K562 (cell line): Measurements from ENCODE around the gene MRPL28. TPM values are rescaled to one million over a fixed set of nuclear protein-coding genes. Genes with fewer than 3 reads are reported as not detected.

Experiments used
- BHLHE40 ChIP-seq: IDR thresholded peaks from 2 replicates; pipeline ENCODE4 v1.6.1; 2011; ENCODE audit warnings: low read length, improper control_type of control experiment
- CHCHD3 ChIP-seq: fragments of 250-450 bp; sonication (Bioruptor Pico); IDR thresholded peaks from 2 replicates; pipeline ENCODE4 v2.1.2; 2022; ENCODE audit warnings: mild to moderate bottlenecking
- CSDE1 ChIP-seq, 2 experiments: fragments of 450-650 bp; IDR thresholded peaks; 2 replicates each; pipeline ENCODE4 v1.6.1; 2016; ENCODE audit warnings: mild to moderate bottlenecking in 1 of 2
- FOS ChIP-seq: IDR thresholded peaks from 3 replicates; pipeline ENCODE4 v1.6.1; 2011; ENCODE audit not compliant: insufficient read length; ENCODE audit errors: extremely low read depth
- FOXJ3 ChIP-seq: sonication (generic); formaldehyde crosslinking; IDR thresholded peaks from 2 replicates; pipeline ENCODE4 v1.4.0; 2020; ENCODE audit warnings: mild to moderate bottlenecking, missing genetic modification reagents
- HLTF ChIP-seq: fragments of 450-650 bp; IDR thresholded peaks from 2 replicates; pipeline ENCODE4 v1.6.1; 2016
- NFYB ChIP-seq: IDR thresholded peaks from 2 replicates; pipeline ENCODE4 v1.6.1; 2011; ENCODE audit warnings: mild to moderate bottlenecking, moderate library complexity; ENCODE audit not compliant: insufficient read length; ENCODE audit errors: extremely low read depth
- SP2 ChIP-seq: IDR thresholded peaks from 2 replicates; pipeline ENCODE4 v1.6.1; 2011; ENCODE audit warnings: mild to moderate bottlenecking, low read depth, low read length, moderate library complexity; ENCODE audit not compliant: poor library complexity, severe bottlenecking; ENCODE audit errors: extremely low read depth
- THRAP3 ChIP-seq: fragments of 450-650 bp; IDR thresholded peaks from 2 replicates; pipeline ENCODE4 v1.6.1; 2016; ENCODE audit warnings: mild to moderate bottlenecking, inconsistent platforms, borderline replicate concordance
- U2AF1 ChIP-seq: fragments of 200-400 bp; formaldehyde crosslinking; optimal IDR thresholded peaks from 2 replicates; pipeline ENCODE3; 2017; ENCODE audit warnings: mild to moderate bottlenecking, low read depth, low read length, moderate library complexity
- ZKSCAN8 ChIP-seq: fragments of 200-800 bp; sonication (Bioruptor generic); IDR thresholded peaks from 2 replicates; pipeline ENCODE4 v1.6.1; 2016; ENCODE audit warnings: missing genetic modification characterization, missing compliant biosample characterization
- ZNF239 ChIP-seq: fragments of 250-450 bp; sonication (Bioruptor Pico); IDR thresholded peaks from 2 replicates; pipeline ENCODE4 v1.4.0; 2020; ENCODE audit warnings: mild to moderate bottlenecking
- ZNF324 ChIP-seq: fragments of 250-450 bp; sonication (Bioruptor Pico); IDR thresholded peaks from 2 replicates; pipeline ENCODE4 v1.4.0; 2020; ENCODE audit warnings: mild to moderate bottlenecking
- polyA plus RNA-seq, 8 experiments: library from polyadenylated mRNA; depleted of rRNA in 4 of 8; stranded (reverse) in 5 of 8; unstranded in 3 of 8; fragments of >200 nt; fragmentation: Nextera tagmentation in 2 of 8; fragmentation: Illumina TruSeq in 1 of 8; extraction: Ambion mirVana in 2 of 8; extraction: Trizol in 1 of 8; gene quantifications; 2 replicates each; pipeline versions ENCODE4 v1.2.1 to v1.2.3, GENCODE V29; 2011 to 2014; ENCODE audit warnings: inconsistent platforms in 1 of 8, missing spikeins in 1 of 8
- total RNA-seq, 7 experiments: library from RNA; depleted of rRNA in 6 of 7; stranded (reverse); fragments of >200 nt in 6 of 7; fragmentation: Illumina TruSeq in 2 of 7; extraction: Trizol in 2 of 7; gene quantifications; 2 replicates each; pipeline versions ENCODE4 v1.2.1 to v1.2.3, GENCODE V29; 2011 to 2021; ENCODE audit warnings: low replicate concordance in 1 of 7
- TF ChIP-seq, protein P1 (sequence below): IDR thresholded peaks from 3 replicates; pipeline ENCODE4 v1.6.1; 2011; ENCODE audit warnings: borderline replicate concordance, mild to moderate bottlenecking, moderate library complexity; ENCODE audit not compliant: insufficient read length; ENCODE audit errors: extremely low read depth
- TF ChIP-seq, protein P2 (sequence below): fragments of 250-450 bp; sonication (Bioruptor Pico); IDR thresholded peaks from 2 replicates; pipeline ENCODE4 v1.8.0; 2022; ENCODE audit warnings: inconsistent platforms, mild to moderate bottlenecking, moderate library complexity, borderline replicate concordance
- TF ChIP-seq, protein P3 (sequence below): fragments of 250-450 bp; sonication (Bioruptor Pico); IDR thresholded peaks from 2 replicates; pipeline ENCODE4 v1.8.0; 2021; ENCODE audit warnings: moderate library complexity, mild to moderate bottlenecking, inconsistent platforms
- TF ChIP-seq, protein P4 (sequence below): fragments of 250-450 bp; sonication (Bioruptor Pico); IDR thresholded peaks from 2 replicates; pipeline ENCODE4 v1.5.0; 2020; ENCODE audit warnings: mild to moderate bottlenecking
- TF ChIP-seq, protein P5 (sequence below): sonication (generic); formaldehyde crosslinking; IDR thresholded peaks from 2 replicates; pipeline ENCODE4 v1.8.1; 2022; ENCODE audit warnings: missing genetic modification reagents

MRPL28 gene
- total and polyA plus RNA-seq, 9 of the 15 experiments (the other 6 are each of a cell fraction or from before 2014, with no cell fraction given), result 2.5 to 323 (median 175) TPM

DNA sequence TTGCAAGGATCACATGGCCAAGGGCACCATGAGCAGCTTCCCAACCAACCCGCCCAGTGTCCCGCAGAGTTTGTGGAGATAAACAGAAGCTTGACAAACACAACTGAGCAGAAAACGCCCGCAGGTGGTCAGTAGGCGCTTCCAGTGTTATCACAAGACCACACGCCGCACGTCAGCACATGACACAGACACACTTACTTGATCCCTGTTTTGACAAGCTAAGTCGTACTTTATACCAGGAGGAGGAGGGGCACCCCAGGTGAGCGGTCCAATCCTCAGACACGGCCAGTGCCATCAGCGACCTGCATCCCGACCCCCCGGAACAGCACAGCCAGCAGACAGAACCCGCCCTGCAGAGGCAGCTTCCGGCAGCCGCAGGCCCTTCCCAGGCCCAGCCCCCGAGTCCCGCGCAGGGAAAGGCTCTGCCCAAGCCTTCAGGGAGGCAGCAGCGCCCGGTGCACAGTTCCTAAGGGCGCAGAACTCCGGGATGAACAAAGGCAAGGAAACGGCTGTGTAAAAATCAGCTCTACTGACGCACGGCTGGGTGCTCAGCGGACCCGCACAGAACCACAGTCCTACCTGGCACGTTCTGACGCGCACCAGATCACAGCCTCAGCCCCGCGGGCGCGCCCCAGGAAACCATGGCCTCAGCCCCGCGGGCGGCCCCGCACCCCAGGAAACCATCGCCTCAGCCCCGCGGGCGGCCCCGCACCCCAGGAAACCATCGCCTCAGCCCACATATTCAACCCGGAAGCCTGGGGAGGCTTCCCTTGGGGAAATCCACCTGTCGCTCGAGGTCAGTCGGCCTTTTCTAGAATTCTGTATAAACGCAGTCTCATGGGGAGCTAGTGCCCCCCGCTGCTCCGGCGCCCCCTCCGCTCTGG, 45.6 kb downstream of the MRPL28 start (continued):
- TF ChIP-seq, protein P1, sequence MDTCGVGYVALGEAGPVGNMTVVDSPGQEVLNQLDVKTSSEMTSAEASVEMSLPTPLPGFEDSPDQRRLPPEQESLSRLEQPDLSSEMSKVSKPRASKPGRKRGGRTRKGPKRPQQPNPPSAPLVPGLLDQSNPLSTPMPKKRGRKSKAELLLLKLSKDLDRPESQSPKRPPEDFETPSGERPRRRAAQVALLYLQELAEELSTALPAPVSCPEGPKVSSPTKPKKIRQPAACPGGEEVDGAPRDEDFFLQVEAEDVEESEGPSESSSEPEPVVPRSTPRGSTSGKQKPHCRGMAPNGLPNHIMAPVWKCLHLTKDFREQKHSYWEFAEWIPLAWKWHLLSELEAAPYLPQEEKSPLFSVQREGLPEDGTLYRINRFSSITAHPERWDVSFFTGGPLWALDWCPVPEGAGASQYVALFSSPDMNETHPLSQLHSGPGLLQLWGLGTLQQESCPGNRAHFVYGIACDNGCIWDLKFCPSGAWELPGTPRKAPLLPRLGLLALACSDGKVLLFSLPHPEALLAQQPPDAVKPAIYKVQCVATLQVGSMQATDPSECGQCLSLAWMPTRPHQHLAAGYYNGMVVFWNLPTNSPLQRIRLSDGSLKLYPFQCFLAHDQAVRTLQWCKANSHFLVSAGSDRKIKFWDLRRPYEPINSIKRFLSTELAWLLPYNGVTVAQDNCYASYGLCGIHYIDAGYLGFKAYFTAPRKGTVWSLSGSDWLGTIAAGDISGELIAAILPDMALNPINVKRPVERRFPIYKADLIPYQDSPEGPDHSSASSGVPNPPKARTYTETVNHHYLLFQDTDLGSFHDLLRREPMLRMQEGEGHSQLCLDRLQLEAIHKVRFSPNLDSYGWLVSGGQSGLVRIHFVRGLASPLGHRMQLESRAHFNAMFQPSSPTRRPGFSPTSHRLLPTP, result no peak
- TF ChIP-seq NFYB (peak; percentile 3), U2AF1 (no peak), ZNF324 (CRISPR knock-in tag) (no peak), SP2 (no peak), FOXJ3 (CRISPR knock-in tag) (no peak), CSDE1 (IDR thresholded peaks at IDR 0.05) (no peak), BHLHE40 (peak; percentile 96), THRAP3 (no peak), ZKSCAN8 (no peak), FOS (no peak), ZNF239 (CRISPR knock-in tag) (no peak), CHCHD3 (no peak), HLTF (no peak)
- TF ChIP-seq, protein P2, sequence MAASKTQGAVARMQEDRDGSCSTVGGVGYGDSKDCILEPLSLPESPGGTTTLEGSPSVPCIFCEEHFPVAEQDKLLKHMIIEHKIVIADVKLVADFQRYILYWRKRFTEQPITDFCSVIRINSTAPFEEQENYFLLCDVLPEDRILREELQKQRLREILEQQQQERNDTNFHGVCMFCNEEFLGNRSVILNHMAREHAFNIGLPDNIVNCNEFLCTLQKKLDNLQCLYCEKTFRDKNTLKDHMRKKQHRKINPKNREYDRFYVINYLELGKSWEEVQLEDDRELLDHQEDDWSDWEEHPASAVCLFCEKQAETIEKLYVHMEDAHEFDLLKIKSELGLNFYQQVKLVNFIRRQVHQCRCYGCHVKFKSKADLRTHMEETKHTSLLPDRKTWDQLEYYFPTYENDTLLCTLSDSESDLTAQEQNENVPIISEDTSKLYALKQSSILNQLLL (CRISPR knock-in tag), result no peak
- TF ChIP-seq, protein P3, sequence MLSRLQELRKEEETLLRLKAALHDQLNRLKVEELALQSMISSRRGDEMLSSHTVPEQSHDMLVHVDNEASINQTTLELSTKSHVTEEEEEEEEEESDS (CRISPR knock-in tag), result no peak
- TF ChIP-seq, protein P4, sequence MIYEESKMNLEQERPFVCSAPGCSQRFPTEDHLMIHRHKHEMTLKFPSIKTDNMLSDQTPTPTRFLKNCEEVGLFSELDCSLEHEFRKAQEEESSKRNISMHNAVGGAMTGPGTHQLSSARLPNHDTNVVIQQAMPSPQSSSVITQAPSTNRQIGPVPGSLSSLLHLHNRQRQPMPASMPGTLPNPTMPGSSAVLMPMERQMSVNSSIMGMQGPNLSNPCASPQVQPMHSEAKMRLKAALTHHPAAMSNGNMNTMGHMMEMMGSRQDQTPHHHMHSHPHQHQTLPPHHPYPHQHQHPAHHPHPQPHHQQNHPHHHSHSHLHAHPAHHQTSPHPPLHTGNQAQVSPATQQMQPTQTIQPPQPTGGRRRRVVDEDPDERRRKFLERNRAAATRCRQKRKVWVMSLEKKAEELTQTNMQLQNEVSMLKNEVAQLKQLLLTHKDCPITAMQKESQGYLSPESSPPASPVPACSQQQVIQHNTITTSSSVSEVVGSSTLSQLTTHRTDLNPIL (CRISPR knock-in tag), result no peak
- TF ChIP-seq, protein P5, sequence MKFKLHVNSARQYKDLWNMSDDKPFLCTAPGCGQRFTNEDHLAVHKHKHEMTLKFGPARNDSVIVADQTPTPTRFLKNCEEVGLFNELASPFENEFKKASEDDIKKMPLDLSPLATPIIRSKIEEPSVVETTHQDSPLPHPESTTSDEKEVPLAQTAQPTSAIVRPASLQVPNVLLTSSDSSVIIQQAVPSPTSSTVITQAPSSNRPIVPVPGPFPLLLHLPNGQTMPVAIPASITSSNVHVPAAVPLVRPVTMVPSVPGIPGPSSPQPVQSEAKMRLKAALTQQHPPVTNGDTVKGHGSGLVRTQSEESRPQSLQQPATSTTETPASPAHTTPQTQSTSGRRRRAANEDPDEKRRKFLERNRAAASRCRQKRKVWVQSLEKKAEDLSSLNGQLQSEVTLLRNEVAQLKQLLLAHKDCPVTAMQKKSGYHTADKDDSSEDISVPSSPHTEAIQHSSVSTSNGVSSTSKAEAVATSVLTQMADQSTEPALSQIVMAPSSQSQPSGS (CRISPR knock-in tag), result no peak
